Hippocampal formation (tissue), 2 donors: Measurements from ENCODE around the gene FKBP2.

Experiments
- DNase-seq, 2 donors: peaks; one replicate each; lab custom pipeline; 2025; lab: John Stamatoyannopoulos, UW

FKBP2 gene

GRCh38 chr11:64240435-64241240, at the start of gene FKBP2:
FKBP2 (plus strand) TSS chr11:64241095; CDS start chr11:64242388, 1,293 bp downstream.
- peak; percentile 92 to 99 for DNase-seq

- no peak for DNase-seq
Measured at GRCh38 chr11:64192434-64192833, 48.5 kb upstream of the FKBP2 start.

- DNase-seq = no peak
Measured at GRCh38 chr11:64196626-64197025, 44.3 kb upstream of the FKBP2 start.

GRCh38 chr11:64198511-64198910, 42.4 kb upstream of the FKBP2 start:
- no peak for DNase-seq

GRCh38 chr11:64201543-64201942, 39.4 kb upstream of the FKBP2 start:
- DNase-seq = no peak

GRCh38 chr11:64202992-64203391, 37.9 kb upstream of the FKBP2 start:
- no peak for DNase-seq

- DNase-seq = no peak
Measured at GRCh38 chr11:64203421-64204079, 37.3 kb upstream of the FKBP2 start.

- no peak for DNase-seq
Measured at GRCh38 chr11:64204080-64204440, 36.8 kb upstream of the FKBP2 start.

- DNase-seq = peak; percentile 75 to 78
Measured at GRCh38 chr11:64204464-64204989, 36.4 kb upstream of the FKBP2 start.

GRCh38 chr11:64206457-64207255, 34.2 kb upstream of the FKBP2 start, which contains the start of gene FERMT3:
FERMT3 (plus strand) TSS chr11:64206721; CDS start chr11:64207365, 644 bp downstream.
- DNase-seq = peak in 1 of 2 donors; percentile 23

- no peak for DNase-seq
Measured at GRCh38 chr11:64207256-64208085, 33.4 kb upstream of the FKBP2 start.

- no peak for DNase-seq
Measured at GRCh38 chr11:64208086-64208795, 32.7 kb upstream of the FKBP2 start.

- no peak for DNase-seq
Measured at GRCh38 chr11:64208796-64209562, 31.9 kb upstream of the FKBP2 start.

- DNase-seq = no peak
Measured at GRCh38 chr11:64209563-64209843, 31.4 kb upstream of the FKBP2 start.

GRCh38 chr11:64210301-64211020, 30.4 kb upstream of the FKBP2 start:
- no peak for DNase-seq

GRCh38 chr11:64211181-64211872, 29.6 kb upstream of the FKBP2 start:
- no peak for DNase-seq

GRCh38 chr11:64216879-64217278, 24.0 kb upstream of the FKBP2 start:
- no peak for DNase-seq

GRCh38 chr11:64218628-64219353, 22.1 kb upstream of the FKBP2 start:
- DNase-seq = no peak
